ENCODE results near the gene APOO.
"Not testable (repeated sequence)": the region's sequence is repeated elsewhere in the genome, so short reads cannot be mapped to it uniquely, and the experiment has no call there.

Gene APOO

DNA sequence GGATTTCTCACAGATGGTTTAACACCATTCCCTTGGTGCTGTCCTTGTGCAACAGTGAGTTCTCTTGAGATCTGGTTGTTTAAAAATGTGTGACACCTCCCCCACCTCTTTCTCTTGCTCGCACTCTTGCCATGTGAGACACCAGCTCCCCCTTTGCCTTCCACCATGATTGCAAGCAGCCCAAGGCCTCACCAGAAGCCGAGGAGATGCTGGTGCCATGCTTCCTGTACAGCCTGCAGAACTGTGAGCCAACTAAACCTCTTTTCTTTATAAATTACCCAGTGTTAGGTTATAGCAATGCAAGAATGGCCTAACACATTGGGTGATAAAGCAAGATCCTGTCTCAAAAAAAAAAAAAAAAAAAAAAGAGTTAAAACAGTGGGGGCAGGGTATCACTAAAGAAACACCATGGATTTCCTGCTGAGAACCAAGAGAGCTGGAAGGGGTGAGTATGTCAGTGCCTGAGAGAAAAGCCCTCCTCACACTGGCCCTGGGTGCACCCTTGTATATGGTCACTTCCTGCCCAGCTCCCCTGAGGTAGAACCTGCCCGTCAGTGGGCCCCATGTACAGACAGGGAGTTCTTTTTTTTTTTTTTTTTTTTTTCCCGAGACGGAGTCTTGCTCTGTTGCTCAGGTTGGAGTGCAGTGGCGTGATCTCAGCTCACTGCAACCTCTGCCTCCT lies 46.4 kb downstream of the APOO start:
- DNase-seq (ENCODE audit: low read depth in 2 of 2): no peak

GRCh38 chrX:23859238-23859637 lies 48.5 kb downstream of the APOO start:
- not testable (repeated sequence) for DNase-seq (ENCODE audit: low read depth in 2 of 2)

- DNase-seq (ENCODE audit: low read depth in 2 of 2): no peak
Observed at GRCh38 chrX:23857935-23858334, 49.8 kb downstream of the APOO start.

DNA sequence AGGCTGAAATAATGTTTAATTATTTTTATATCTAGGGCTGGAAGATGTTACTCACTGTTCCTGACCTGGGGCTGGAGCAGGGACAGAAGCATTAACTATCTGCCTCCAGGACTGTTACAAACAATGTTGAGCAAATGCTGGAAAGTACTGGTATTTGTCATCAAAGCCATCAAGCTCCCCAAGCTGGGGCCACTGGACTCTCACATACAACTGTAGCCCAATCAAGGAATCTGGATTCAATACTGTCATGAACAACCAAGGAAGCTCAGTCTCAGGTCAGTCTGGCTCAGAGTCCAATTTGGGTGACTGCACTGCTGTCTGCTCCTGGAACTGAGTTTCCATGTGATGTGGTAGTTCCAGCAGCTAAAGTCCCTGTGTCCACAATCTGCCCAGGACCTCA lies 50.4 kb downstream of the APOO start:
- no peak for DNase-seq (ENCODE audit: low read depth in 2 of 2)

DNA sequence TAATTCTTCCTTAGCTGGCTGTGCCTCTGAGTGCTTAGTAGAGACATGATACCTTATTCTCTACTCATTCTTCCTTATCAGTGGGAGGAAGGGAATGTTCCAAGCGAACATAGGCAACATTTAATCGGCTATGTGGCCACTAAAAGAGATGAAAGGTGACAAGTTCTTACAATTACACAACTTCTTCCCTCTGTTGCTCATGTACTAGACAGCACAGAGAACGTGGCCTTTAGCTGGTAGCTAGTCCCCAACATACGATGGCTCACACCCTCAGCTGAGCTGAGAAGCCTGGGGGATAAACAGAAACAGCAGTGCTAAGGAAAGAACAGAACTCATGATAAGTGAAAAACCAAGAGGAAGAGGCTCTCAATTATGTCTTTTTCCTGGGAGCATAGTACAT lies 52.2 kb downstream of the APOO start:
- no peak for DNase-seq (ENCODE audit: low read depth in 2 of 2)

GRCh38 chrX:23854945-23855344 lies 52.8 kb downstream of the APOO start:
- DNase-seq (ENCODE audit: low read depth in 2 of 2): no peak

DNA sequence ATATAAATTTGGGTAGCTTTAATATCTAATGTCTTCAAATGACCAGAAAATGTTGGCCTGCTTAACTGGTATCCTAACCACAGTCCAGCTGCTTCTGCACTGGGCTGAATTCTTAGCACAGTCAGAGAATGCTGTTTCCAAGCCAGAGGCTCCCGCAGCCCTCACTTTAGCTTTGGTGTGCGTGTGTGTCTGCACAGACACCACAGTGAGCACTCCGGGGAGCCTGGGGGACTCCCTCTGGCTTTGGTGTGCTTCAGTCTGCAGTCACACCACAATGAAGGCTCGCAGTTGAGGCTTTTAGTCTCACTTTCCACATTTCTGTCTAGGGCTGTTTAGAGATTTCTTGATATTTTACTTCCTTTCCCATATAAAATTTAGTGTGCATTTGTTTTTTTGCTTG lies 53.6 kb downstream of the APOO start:
- no peak for DNase-seq (ENCODE audit: low read depth in 2 of 2)

- DNase-seq (ENCODE audit: low read depth in 2 of 2): no peak
Observed at GRCh38 chrX:23851544-23851943, 56.2 kb downstream of the APOO start.

GRCh38 chrX:23849241-23849640 lies 58.5 kb downstream of the APOO start:
- DNase-seq (ENCODE audit: low read depth in 2 of 2): no peak

DNA sequence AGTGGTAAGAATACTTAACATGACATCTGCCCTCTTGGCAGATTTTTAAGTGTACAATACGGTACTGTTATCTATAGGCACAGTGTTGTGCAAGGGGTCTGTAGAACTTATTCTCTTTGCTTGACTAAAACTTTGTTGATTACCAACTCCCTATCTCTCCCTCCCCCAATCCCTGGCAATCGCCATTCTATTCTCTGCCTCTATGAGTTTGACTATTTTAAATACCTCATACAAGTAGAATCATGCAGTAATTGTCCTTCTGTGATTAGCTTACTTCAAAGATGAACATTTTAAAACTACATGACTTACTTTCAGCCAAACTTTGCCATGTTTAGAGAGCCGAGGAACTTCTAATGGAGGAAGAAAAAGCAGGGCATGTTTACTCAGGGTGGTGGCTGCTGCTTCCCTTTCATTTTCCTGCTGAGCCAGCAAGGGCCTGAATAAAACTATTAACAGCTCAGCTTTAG lies 62.4 kb downstream of the APOO start:
- DNase-seq (ENCODE audit: low read depth in 2 of 2): no peak

- no peak for DNase-seq (ENCODE audit: low read depth in 2 of 2)
Observed at GRCh38 chrX:23844502-23845138, 63.1 kb downstream of the APOO start.

DNA sequence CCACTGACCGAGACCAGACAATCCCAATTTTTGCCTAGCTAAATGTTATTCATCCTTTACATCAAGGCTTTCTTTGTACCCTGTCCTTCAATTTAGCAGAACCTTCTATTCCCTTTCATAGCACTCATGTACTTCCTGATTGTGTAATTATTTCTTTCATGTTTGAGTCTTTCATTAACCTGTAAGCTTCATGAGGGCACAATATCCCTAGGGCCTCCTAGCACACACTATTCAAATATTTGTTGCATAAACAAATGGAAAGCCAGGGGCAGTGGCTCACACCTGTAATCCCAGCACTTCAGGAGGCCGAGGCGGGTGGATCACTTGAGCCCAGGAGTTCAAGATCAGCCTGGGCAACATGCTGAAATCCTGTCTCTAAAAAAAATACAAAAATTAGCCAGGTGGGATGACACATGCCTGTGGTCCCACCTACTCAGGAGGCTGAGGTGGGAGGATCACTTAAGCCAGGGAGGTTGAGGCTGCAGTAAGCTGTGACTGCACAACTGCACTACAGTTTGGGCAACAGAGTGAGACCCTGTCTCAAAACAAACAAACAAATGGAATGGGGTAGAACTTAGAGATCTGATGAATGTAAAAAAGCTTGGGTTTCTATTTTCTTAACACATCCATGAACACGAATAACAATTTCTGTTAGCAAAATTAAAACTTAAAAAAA lies 65.8 kb downstream of the APOO start:
- DNase-seq (ENCODE audit: low read depth in 2 of 2): no peak

- no peak for DNase-seq (ENCODE audit: low read depth in 2 of 2)
Observed at GRCh38 chrX:23840674-23841073, 67.1 kb downstream of the APOO start.

DNA sequence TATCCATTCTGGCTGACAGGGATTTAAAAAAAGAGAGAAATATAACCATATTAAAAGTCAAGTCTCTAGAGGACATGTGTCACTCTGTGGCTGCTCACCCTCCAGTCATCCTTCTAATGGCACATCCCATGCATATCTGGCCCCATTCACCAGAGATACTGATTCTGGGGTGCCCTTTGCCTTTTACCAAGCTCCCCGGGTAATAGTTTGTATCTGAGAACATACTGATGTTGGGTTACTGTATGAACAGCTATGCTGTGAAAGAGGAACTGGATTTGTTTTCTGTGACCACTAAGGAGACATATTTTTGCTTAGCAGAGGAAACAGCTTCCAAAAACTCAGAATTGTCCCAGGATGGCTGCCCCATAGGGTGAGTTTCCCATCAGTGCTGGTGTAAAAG lies 68.8 kb downstream of the APOO start:
- DNase-seq (ENCODE audit: low read depth in 2 of 2): no peak

- no peak for DNase-seq (ENCODE audit: low read depth in 2 of 2)
Observed at GRCh38 chrX:23832721-23833120, 75.0 kb downstream of the APOO start.

DNA sequence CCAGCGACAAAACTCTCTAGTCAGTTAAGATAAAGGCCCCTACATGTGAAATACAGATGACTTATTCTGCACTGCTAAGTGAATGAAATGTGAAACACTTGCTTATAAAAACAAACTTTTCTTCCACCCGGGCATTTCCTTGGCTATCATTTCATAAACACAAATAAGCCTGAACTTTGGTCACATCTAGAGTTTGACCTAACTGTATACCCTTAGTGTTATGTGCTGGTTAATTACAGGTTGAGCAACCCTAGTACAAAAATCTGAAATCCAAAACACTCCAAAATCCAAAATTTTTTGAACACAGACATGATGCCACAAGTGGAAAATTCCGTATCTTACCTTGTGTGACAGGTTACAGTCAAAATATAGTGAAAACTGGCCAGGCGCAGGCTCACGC lies 78.9 kb downstream of the APOO start:
- no peak for DNase-seq (ENCODE audit: low read depth in 2 of 2)

DNA sequence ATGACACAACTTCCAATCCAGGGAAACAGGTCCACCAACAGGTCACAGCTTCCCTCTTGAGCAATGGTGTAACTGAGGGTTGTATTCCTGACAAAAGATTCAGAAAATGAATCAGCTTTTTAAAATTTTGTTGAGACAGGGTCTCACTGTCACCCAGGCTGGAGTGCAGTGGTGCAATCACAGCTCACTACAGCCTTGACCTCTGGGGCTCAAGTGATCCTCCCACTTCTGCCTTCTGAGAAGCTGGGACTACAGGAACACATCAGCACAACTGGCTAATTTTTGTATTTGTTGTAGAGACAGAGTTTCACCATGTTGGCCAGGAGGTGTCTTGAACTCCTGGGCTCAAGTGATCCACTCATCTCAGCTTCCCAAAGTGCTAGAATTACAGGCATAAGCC lies 81.1 kb downstream of the APOO start:
- DNase-seq (ENCODE audit: low read depth in 2 of 2): no peak

DNA sequence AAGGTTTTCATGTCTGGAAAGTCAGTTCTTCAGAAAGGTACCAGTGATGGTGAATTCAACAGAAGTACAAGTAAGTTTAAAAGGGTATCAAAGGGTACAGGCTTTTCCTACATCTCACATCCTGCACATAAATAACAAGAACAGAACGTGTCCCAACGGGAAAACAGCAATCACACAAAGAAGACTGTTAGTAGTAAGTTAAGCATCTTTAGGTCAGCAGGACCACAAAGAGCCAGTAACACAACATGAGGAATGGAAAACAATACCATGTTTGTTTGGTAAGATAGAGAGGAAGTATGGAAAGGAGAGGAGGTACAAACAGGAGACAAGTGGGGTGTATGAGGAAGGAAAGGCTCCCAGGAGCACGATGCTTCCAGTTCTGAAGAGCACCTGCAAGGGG lies 81.5 kb downstream of the APOO start:
- DNase-seq (ENCODE audit: low read depth in 2 of 2): no peak

GRCh38 chrX:23825675-23826074 lies 82.1 kb downstream of the APOO start:
- no peak for DNase-seq (ENCODE audit: low read depth in 2 of 2)

DNA sequence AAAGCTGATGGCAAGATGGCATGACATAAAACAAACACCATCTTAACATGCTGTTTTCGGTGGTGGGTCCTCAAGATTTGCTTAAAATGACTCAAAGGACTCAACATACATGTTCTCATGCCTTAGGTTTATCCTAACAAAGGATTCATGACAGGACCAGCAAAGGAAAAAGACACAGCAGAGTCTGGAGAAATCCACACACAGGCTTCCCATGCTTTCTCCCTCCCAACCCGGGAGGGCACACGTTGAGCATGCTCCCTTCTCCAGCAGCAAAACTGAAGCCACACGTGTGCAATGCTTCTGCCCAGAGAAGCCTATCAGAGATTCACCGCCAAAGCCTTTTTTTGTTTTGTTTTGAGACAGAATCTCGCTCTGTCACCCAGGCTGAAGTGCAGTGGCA lies 84.9 kb downstream of the APOO start:
- no peak for DNase-seq (ENCODE audit: low read depth in 2 of 2)

DNA sequence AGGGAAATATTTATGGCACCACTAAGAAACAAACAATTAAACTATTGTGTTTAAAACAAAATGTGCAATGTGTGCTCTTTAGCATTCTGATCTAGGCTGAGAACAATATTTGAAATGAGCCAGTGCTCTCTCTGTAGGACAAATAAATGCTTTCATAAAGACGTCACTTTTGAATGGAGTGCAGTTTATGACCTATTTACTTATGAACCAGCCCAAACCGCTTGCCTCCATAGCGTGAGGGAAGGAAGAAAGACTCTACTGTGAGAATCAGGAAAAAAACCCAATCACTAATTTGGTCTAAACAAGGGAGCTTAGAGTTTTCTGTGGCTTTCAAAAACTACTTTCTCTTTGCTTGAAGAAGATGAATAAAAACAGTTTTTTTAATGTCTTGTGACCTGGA lies 85.3 kb downstream of the APOO start:
- no peak for DNase-seq (ENCODE audit: low read depth in 2 of 2)

- DNase-seq (ENCODE audit: low read depth in 2 of 2): no peak
Observed at GRCh38 chrX:23821847-23822246, 85.9 kb downstream of the APOO start.

DNA sequence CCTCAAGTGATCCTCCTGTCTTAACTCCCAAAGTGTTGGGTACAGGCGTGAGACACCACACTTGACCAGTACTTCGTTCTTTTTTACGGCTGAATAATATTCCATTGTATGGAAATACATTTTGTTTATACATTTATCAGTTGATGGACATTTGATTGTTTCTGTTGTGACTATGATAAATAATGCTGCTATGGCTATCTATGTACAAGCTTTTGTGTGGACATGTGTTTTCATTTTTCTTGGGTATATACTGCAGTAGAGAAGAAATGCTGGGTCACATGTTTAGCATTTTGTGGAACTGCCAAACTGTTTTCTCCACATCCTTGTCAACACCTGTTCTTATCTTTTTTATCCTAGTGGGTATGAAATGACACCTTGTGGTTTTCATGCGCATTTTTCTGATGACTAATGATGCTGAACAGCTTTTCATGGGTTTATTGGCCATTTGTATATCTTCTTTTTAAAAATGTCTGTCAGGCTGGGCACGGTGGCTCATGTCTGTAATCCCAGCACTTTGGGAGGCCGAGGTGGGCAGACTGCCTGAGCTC lies 87.4 kb downstream of the APOO start:
- no peak for DNase-seq (ENCODE audit: low read depth in 2 of 2)

Measured in activated CD4-positive, alpha-beta T cell treated with anti-CD3 and anti-CD28 coated beads for 24 hours (primary cell).